CD4-positive, alpha-beta T cell treated with Interleukin-10 for 1 hour (primary cell): ENCODE data around the gene EEFSEC.

Experiments used
- DNase-seq: peaks from one replicate; pipeline ENCODE4 v3.0.0-alpha.2; 2020

The EEFSEC gene

GRCh38 chr3:128275316-128276145, 122.2 kb downstream of the EEFSEC start:
- DNase-seq, result no peak

GRCh38 chr3:128276146-128276435, 122.8 kb downstream of the EEFSEC start:
- no peak for DNase-seq

- no peak for DNase-seq
These were observed 123.4 kb downstream of the EEFSEC start for GRCh38 chr3:128276577-128277183.

GRCh38 chr3:128277378-128278069, 124.2 kb downstream of the EEFSEC start:
- no peak for DNase-seq

GRCh38 chr3:128278130-128278529, 124.8 kb downstream of the EEFSEC start:
- no peak for DNase-seq

- DNase-seq, result no peak
These were observed 125.7 kb downstream of the EEFSEC start for GRCh38 chr3:128278761-128279600.

GRCh38 chr3:128279601-128279880, 126.3 kb downstream of the EEFSEC start:
- no peak for DNase-seq

- DNase-seq, result no peak
These were observed 127.3 kb downstream of the EEFSEC start for GRCh38 chr3:128280481-128281052.

GRCh38 chr3:128281056-128281455, 127.8 kb downstream of the EEFSEC start:
- no peak for DNase-seq

GRCh38 chr3:128281461-128282367, 128.4 kb downstream of the EEFSEC start:
- no peak for DNase-seq

- DNase-seq, result no peak
These were observed 129.3 kb downstream of the EEFSEC start for GRCh38 chr3:128282380-128283196.

GRCh38 chr3:128283421-128283820, 130.1 kb downstream of the EEFSEC start:
- DNase-seq, result no peak

GRCh38 chr3:128285042-128285966, 132.0 kb downstream of the EEFSEC start:
- DNase-seq, result no peak

GRCh38 chr3:128285967-128286321, 132.7 kb downstream of the EEFSEC start:
- DNase-seq, result no peak

GRCh38 chr3:128286691-128287090, 133.4 kb downstream of the EEFSEC start:
- DNase-seq, result no peak

GRCh38 chr3:128287216-128287615, 133.9 kb downstream of the EEFSEC start:
- no peak for DNase-seq

- DNase-seq, result no peak
These were observed 136.3 kb downstream of the EEFSEC start for GRCh38 chr3:128289534-128289933.

GRCh38 chr3:128290484-128290883, 137.2 kb downstream of the EEFSEC start:
- no peak for DNase-seq

- DNase-seq, result no peak
These were observed 140.6 kb downstream of the EEFSEC start for GRCh38 chr3:128293930-128294329.

GRCh38 chr3:128294999-128295468, 141.8 kb downstream of the EEFSEC start:
- peak; percentile 48 for DNase-seq
